Fibroblast of upper back skin (primary cell): ENCODE results near the gene RUSC1.
A peak's percentile ranks its signal among the peaks of the same experiment; 100 is the strongest.

ENCODE experiments used
- DNase-seq: peaks from one replicate; pipeline ENCODE4 v3.0.0-alpha.2; 2013

The RUSC1 gene

DNA sequence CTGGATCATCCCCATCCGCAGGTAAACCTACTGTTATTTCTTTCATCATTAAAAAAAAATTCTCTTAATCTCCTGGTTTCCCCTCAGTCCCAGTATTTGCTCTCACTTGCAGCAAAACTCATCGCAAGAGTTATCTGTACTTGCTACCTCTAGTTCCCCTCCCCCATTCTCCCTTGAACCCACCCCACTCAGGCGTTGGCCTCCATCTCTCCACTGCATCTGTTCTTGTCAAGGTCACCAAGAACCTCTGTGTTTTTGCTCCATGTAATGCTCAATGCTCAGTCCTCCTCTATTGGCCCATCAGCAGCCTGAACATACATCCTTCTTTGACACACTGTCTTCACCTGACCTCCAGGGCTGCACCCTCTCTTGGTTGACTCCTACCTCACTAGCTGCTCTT lies 24.0 kb upstream of the RUSC1 start:
- no peak for DNase-seq

DNA sequence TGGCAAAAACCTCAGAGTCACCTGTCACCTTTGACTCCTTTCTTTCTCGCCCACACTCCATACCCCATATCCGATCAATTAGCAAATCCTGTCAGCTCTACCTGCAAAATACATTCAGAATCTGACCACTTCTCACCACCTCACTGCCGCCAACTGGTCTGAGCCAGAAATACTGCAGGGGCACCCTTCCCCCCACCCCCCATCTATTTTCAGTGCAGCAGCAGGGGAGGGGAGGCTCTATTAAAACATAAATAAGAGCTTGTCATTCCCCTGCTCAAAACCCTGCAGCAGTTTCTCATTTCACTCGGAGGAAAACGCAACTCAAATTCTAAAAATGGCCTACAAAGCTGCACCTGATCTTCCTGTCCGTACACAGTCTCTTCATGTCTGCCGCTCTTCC lies 23.3 kb upstream of the RUSC1 start:
- no peak for DNase-seq

DNA sequence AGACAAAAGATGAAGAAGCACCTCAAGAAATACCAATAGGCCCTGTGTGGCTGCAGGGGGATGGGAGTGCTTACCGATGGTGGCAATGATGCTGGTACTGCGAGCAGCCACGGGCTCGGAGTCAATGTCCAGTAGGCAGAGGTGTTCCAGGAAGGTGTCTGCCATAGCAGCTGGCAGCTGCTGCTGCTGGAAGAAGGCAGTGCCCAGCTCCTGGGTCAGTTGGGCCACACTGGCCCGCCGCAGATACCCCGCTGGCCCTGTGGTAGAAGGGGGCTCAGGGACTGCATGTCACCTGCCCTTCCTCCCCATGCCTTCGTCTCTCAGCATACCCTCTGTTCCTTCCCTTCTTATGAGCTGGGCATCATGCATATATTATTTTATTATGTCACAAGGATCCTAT lies 20.7 kb upstream of the RUSC1 start:
- no peak for DNase-seq

DNA sequence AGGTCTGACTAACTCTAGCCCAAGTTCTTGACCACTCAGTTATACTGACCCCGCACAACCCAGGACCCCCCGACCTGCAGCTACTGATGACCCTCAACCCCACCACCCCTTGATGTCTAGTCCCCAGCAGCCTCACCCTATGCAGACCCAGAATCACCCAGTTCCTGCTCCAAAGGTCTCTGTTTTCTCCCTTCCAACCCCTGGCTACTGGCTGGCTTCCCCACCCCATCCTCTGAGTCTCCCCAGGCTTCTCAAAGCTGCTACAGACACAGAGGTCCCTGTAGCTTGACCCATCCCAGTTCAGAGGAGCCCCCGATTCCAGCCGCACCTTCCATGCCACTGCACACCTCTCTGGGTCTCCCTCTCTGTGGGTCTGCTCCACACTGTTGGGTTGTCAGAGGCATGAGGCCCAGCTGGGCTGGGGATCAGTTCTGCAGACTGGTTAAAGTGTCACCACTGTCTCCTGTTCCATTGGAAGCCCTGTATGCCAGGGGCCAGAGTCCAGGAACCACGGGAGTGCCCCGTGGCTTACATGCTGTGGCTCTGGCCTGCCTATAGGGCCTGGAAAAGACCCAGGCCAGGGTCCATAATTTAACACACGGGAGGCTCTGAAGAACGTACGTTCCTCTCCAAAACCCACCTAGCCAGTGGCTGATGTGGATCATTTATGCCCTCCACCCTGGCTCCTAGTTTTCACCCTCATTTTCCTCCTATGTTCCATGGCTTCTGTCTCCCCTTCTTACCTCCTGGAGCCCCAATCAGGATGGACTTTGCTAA lies 20.0 kb upstream of the RUSC1 start:
- no peak for DNase-seq

DNA sequence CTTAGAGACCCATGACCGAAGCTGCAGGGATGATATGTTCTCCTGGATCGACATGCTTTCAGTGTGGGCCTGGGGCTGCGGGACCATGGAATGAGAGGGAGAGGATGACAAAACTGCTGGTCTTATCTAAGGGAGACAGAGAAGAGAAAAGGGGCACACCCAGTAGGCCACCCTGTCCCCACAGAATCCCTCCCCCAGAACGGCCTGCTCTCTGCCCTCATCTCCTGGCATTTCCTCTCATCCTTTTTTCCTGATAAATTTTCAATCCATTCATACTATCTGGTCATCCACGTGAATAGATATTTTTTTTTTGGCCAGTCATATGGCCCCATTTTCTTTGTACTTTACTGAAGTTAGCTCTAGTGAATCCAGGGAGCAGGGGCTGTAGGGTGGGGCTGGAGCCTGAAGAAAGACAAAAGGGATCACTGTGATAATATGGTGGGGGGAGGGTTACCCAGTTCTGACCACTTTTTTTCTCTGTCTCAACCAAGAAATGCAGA lies 19.3 kb upstream of the RUSC1 start, which contains the start of gene PKLR:
Gene PKLR, minus strand, starts transcription at position 97 of the 500 bp plus-strand sequence. Its CDS starts 43 bp downstream, at position 54.
- DNase-seq = no peak

DNA sequence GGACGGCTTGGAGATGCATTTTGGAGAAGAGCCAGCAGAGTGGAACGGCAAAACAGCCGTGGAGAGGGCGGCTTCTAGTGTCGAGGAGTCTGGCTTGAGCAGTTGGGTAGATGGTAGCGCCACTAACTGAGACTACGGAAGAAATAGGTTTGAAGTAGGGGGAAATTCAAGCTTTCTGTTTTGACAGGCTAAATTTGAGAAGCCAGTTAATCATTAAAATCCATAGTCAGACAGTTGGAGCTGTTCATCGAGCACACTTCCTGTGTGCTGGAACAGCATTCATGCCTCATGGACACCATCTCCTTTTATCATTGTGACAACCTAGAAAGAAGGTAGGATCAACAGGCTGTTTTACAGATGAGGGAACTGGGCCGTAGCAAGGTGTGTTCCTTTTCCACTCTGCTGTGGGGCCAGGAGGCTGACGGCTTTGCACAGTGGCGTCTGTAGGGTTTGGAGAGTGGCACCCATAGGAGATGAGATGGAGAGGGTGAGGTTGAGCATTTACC lies 16.1 kb upstream of the RUSC1 start:
- DNase-seq = no peak

DNA sequence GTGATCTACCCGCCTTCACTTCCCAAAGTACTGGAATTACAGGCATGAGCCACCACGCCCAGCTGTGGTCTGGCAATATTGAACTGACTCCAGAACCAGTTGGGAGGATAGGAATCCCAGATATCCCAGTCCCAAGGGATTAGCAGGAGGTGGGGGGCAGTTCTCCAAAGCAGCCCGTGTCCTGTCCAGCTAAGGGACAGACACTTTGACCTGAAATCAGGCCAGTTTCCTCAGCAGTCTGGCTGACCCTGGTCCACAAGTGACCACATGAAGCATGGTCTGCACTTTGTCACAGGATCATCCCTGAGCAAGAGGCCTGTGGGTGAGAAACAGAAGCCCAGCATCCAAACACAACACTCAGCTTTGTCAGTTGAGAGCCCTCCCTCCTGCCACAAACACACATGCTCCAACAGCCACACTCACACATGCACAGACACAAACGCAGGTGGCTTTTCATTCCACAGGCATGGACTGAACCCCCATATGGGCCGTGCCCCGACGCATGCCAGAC lies 14.8 kb upstream of the RUSC1 start:
- DNase-seq = peak; percentile 41

DNA sequence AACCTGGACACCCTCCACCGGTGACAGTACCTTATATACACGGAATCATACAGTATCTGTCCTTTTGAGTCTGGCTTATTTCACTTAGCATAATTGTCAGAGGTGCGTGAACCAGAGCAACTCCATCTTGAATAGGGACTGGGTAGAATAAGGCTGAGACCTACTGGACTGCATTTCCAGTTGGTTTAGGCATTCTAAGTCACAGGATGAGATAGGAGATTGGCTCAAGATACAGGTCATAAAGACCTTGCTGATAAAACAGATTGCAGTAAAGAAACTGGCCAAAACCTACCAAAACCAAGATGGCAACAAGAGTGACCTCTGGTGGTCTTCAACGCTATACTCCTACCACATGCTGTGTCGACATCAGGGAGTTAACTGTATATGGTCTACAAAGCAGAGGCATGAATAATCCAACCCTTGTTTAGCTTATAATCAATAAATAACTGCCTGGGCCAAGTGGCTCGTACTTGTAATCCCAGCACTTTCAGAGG lies 13.4 kb upstream of the RUSC1 start:
- peak; percentile 60 for DNase-seq

DNA sequence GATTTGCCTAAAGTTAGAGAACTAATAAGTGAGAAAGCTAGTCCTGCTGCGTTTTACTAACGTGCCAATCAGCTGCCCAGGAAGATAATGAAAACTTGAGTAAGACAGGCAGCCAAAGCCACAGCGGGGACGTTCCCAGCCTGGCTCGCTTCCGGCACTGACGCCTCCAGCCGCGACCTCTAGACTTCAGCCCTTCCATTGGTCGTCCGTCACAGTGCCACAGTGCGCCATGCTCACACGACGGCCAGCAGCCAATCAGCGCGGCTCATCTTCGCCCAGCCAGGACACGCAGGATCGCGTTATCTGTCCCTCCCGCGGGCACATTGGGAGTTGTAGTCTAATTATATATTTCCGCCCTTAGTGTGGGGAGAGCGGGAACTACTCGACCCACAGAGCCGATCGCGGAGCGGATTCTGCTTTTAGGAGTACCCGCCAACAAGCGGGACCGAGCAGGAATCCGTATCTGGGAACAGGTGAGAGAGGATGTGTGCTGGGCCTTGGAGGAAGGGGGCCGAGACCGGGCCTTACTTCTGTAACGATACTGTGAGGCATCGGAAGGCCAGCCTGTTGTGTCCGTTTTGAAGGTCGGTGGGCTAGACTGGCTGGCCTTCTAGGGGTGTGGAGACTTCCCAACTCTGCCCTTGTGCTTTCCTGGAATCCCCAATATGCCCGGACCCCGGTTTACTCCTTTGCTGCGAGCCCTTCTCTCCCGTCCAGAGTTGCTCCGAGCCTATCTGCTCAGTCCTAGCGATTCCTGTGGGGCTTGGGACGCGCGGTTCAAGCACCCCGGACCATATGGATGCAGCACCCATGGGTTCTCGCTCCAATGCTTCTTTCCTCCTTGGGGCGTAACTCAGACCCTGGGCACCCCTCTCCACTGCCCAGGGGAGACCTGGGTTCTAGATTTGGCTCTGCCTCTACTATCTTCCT lies 11.9 kb upstream of the RUSC1 start, which contains the start of gene FDPS:
Gene FDPS, plus strand, starts transcription at position 374 of the 930 bp plus-strand sequence. CDS start 924 bp downstream, outside the sequence.
- peak; percentile 99 for DNase-seq

DNA sequence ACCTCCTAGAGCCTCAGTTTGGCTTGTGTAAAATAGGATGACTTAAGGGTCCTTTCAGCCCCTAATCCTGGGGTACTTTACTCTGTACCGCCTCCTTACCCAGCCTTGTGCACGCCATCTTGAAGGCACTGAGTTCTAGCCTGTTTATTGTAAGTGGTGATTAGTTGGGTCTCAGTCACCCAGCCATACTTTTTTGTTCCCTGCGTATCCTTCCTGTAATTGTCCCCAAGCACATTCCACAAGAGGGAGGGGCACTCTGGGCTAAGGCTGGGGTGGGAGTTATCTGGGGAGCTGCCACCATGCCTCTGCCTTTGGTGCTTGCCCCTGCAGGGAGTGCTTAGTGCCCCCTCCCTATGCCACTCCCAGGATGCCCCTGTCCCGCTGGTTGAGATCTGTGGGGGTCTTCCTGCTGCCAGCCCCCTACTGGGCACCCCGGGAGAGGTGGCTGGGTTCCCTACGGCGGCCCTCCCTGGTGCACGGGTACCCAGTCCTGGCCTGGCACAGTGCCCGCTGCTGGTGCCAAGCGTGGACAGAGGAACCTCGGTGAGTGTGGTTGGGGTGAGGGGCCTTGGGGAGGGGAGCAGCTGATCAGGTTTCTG lies 11.2 kb upstream of the RUSC1 start:
- no peak for DNase-seq

DNA sequence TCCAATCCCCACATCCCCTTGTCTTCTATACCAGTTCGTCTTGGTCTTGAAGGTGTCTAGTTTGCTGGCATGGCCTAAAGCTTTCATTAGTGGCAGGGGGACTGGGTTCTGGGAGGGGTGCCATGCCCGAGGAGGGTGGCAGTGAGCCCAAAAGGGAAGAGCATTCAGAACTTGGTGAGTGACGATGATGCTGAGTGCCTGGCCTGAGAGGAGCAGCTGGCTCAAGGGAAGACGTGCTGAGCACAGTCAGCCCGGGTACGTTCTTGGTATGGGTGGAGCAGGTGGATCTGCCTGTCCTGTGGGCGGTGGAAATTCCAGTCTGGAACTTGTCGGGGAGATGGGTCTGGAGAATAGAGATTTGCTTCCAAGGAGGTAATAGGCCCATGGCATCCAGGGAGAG lies 7.4 kb upstream of the RUSC1 start:
- DNase-seq = no peak

DNA sequence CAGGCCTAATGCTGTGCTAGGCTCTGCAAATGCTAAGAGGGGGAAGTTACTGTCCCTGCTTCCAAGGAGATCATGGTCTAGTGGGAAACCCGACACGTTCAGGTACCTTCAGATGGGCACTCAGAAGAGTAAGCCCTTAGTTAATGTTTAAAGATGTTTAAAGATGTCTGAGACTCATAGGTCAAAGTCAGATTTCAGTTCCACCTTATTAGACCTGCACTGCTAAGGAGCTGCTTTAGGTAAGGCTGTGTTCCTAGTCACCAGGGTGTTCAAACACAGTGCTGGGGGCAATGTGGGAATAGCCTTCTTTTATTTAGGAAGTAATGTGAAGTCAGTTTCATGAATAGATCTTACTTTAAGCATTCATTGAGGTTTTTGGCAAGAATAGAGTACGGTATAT lies 3.8 kb upstream of the RUSC1 start:
- DNase-seq = no peak

DNA sequence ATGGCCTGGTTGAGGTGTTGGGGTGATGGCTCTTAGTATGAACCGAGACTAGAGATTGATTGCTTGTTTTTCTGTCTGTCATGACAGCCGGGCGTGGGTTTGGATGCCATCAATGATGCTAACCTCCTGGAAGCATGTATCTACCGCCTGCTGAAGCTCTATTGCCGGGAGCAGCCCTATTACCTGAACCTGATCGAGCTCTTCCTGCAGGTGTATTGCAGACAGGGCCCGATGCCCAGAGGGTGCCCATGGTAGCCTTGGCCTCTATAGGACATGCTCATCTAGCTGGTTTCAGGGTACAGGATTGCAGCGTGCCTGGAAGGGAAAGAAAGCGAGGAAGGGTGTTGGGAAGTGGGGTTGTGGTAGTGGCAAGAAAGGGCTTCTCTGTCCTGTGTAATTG lies 2.6 kb upstream of the RUSC1 start:
- DNase-seq = no peak

DNA sequence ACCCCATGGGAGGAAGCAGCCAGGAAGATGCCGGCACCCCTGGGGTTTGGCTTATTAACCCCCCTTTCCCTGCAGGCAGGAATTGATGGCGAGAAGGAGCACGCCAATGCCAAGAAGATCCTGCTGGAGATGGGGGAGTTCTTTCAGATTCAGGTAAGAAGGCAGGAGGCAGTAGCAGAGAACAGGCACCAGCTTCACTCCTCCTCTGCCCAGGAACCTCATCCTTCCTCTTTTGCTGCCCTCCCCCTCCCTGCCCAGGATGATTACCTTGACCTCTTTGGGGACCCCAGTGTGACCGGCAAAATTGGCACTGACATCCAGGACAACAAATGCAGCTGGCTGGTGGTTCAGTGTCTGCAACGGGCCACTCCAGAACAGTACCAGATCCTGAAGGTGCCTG lies 1.2 kb upstream of the RUSC1 start:
- DNase-seq = no peak

DNA sequence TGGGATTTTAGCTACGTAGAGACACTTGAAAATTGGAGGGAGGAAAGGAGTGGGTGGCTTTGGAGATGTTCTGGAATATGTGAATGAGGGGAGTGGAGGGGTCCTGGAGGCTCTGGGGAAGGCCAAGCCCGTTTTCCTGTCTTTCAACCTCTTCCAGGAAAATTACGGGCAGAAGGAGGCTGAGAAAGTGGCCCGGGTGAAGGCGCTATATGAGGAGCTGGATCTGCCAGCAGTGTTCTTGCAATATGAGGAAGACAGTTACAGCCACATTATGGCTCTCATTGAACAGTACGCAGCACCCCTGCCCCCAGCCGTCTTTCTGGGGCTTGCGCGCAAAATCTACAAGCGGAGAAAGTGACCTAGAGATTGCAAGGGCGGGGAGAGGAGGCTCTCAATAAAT lies 442 bp upstream of the RUSC1 start:
- DNase-seq = no peak

DNA sequence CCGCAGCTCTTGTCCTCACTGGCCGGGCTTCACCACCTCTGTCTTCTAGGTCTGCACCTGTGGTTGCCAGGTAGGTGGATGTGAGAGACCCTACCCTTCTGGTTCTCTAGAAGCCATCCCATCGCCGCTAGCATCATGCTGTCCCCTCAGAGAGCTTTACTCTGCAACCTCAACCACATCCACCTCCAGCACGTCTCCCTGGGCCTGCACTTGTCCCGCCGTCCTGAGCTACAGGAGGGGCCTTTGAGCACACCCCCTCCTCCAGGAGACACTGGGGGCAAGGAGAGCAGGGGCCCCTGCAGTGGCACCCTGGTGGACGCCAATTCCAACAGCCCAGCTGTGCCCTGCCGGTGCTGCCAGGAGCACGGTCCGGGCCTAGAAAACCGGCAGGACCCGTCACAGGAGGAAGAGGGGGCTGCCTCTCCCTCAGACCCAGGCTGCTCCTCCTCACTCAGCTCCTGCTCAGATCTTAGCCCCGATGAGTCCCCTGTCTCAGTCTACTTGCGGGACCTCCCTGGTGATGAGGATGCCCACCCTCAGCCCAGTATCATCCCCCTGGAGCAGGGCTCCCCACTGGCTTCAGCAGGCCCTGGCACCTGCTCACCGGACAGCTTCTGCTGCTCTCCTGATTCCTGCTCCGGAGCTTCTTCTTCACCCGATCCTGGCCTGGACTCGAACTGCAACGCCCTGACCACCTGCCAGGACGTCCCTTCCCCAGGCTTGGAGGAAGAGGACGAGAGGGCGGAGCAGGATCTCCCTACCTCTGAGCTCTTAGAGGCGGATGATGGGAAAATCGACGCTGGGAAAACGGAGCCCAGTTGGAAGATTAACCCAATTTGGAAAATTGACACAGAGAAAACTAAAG lies 1.2 kb downstream of the RUSC1 start:
- no peak for DNase-seq

DNA sequence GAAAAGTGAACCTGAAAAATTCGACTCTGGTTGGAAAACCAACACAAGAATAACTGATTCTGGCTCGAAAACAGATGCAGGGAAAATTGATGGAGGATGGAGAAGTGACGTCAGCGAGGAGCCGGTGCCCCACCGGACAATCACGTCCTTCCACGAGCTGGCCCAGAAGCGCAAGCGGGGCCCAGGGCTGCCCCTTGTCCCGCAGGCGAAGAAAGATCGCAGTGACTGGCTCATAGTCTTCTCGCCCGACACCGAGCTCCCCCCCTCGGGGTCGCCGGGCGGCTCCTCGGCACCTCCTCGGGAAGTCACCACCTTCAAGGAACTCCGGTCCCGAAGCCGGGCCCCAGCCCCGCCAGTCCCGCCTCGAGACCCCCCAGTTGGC lies 1.9 kb downstream of the RUSC1 start:
- no peak for DNase-seq

DNA sequence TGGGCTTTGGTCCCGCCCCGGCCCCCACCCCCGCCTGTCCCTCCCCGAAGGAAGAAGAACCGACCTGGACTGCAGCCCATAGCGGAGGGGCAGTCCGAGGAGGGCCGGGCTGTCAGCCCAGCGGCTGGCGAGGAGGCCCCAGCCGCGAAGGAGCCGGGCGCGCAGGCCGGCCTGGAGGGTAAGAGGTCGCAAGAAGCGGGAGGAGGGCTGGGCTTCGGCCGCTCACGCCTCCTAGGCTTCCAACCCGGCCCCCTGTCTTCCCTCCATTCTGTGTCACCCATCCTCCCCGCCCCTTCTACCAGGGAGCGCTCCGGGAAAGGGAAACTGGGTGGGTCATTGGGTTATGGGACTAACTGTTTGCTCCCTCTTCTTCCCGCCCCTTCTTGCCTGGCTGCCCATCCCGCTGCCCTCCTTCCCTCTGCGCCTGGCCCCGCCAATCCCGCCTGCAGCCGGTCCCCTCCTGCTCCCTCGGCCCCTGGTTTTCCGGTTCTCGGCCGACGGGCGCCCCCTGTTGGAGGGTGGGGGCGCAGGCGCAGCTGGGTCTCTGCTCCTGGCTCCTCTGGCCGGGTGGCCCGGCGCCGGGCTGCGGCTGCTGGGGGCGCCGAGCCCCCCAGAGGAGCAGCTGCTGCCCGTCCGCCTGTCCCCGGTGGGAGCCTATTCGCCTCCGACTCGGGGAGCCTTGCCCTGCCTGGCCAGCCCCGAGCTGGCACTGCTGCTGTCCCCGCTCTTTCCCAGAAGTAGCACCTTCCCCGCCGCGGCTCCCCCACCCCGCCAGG lies 2.4 kb downstream of the RUSC1 start:
- DNase-seq = peak; percentile 90

DNA sequence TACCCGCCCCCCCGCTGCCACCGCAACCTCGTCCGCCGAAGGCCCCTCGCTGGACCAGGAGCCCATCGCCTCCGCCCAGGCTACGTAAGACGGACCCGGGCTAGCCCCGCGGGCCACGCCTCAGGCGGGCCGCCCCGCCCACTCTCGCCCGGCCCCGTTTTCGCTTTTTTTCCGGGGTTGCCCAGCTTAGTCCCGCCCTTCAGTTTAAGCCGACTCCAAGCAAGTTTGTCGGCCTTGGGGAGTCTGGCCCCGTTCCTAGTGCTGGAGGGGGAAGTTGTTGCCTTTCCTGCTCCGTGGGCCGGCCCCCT lies 3.0 kb downstream of the RUSC1 start:
- peak; percentile 89 for DNase-seq

DNA sequence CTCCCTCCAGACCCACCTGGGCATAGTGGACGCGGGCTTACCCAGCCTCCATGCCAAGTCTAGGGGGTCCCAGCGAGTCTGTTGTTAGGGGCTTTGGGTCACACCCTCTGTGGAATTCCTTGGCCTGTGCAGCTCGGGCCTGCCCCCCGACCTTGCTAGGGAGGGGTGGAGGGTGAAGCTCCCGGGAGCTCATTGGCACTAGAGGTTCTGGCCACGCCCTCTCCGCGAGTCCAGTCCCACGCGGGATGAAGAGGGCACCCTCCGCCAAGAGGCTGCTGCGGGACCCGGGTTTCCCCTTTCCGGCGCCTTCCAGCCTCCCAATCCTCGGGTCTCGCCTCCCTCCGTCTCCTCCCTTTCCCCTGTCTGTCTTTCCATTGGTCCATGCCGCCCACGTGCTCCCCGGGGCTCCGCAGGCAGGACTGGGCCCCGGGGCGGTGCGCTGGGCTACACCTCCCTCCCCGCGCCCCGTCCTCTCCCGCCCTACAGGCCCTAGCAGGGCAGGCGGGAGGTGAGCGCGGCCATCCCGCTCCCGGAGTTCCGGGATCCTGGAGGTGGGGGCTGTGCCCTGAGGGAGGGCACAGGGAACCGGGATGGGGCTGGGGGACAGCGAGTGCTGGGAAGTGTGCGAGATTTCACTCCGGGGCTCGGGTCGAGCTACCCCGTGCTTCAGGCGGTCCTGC lies 3.5 kb downstream of the RUSC1 start:
- peak; percentile 95 for DNase-seq
